ENCODE measurements around the gene ABHD18.

GRCh38 chr4:128006592-128006991, 41.4 kb downstream of the ABHD18 start:
- TF ChIP-seq CTCF (IDR thresholded peaks at IDR 0.05), result no peak
- TF ChIP-seq POLR2AphosphoS5 (IDR thresholded peaks at IDR 0.05), result no peak
